22Rv1 (cell line): Measurements from ENCODE around the gene KMT2D.

Source experiments
- CTCF ChIP-seq: fragments of 450-650 bp; IDR thresholded peaks from 2 replicates; pipeline ENCODE4 v1.5.1; 2017; ENCODE audit warnings: mild to moderate bottlenecking
- ZFX ChIP-seq: fragments of 450-650 bp; IDR thresholded peaks from 2 replicates; pipeline ENCODE4 v1.6.1; 2017; ENCODE audit warnings: antibody characterized with exemption, borderline replicate concordance

DNA sequence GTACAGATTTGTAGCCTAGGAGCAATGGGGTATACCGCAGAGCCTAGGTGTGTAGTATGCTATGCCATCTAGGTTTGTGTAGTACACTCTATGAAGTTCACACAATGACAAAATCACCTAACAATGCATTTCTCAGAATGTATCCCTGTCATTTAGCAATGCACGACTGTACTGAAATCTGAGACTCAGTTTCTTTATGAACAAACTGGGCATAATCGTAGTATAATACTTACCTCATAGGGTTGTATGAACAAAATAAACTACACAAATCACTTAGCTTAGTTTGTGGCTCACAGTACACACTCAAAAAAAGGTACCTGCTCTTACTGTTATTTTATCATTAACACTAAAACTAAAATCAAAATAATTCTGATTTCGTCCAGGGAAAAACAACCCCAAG is 35.1 kb downstream of the KMT2D start:
- TF ChIP-seq CTCF (no peak), ZFX (no peak)
